Astrocyte (in vitro differentiated cells and primary cell): ENCODE results near the gene IWS1. TPM values are rescaled to one million over a fixed set of nuclear protein-coding genes. Genes with fewer than 3 reads are reported as not detected.

Experiments
- DNase-seq: peaks from one replicate; pipeline ENCODE4 v3.0.0-alpha.2; 2010; ENCODE audit warnings: low read depth
- FAIRE-seq: peaks from 2 replicates; lab custom pipeline; 2011; peaks lifted over from hg19 to GRCh38; lab: Jason Lieb, UNC
- H2AFZ ChIP-seq: 2 replicates; pipeline ENCODE4 v1.6.0; 2012; ENCODE audit warnings: low read depth, low read length, inconsistent platforms
- H3K27ac ChIP-seq: 2 replicates; pipeline ENCODE4 v1.5.1; 2011; ENCODE audit warnings: low read depth, low read length, inconsistent platforms
- H3K27me3 ChIP-seq: 2 replicates; pipeline ENCODE4 v1.6.0; 2011; ENCODE audit warnings: low read length, inconsistent platforms; ENCODE audit not compliant: insufficient read depth
- H3K36me3 ChIP-seq: 2 replicates; pipeline ENCODE4 v1.5.1; 2011; ENCODE audit warnings: low read length, inconsistent platforms; ENCODE audit not compliant: insufficient read depth
- H3K4me1 ChIP-seq: 2 replicates; pipeline ENCODE4 v1.5.1; 2011; ENCODE audit warnings: low read length, inconsistent platforms; ENCODE audit not compliant: insufficient read depth
- H3K4me2 ChIP-seq: 2 replicates; pipeline ENCODE4 v1.6.0; 2012; ENCODE audit warnings: low read length, inconsistent platforms
- H3K4me3 ChIP-seq: 2 replicates; pipeline ENCODE4 v1.5.1; 2011; ENCODE audit warnings: low read depth, mild to moderate bottlenecking, low read length, inconsistent platforms; ENCODE audit not compliant: insufficient read depth
- H3K79me2 ChIP-seq: 2 replicates; pipeline ENCODE4 v1.6.0; 2012; ENCODE audit warnings: mild to moderate bottlenecking, low read length, inconsistent platforms; ENCODE audit not compliant: insufficient read depth
- H3K9ac ChIP-seq: 2 replicates; pipeline ENCODE4 v1.6.0; 2012; ENCODE audit warnings: mild to moderate bottlenecking, low read length, inconsistent platforms
- H3K9me3 ChIP-seq: 2 replicates; pipeline ENCODE4 v1.5.1; 2012; ENCODE audit warnings: low read depth, mild to moderate bottlenecking, low read length, inconsistent platforms; ENCODE audit not compliant: insufficient read depth
- H4K20me1 ChIP-seq: 2 replicates; pipeline ENCODE4 v1.6.0; 2012; ENCODE audit warnings: low read length, inconsistent platforms; ENCODE audit not compliant: insufficient read depth
- H3K27ac Mint-ChIP-seq: one replicate; pipeline ENCODE4 v1.8.0; 2021; ENCODE audit warnings: mild to moderate bottlenecking, mixed read lengths; ENCODE audit not compliant: unreplicated experiment
- H3K27me3 Mint-ChIP-seq: one replicate; pipeline ENCODE4 v1.8.0; 2021; ENCODE audit warnings: low read depth, mixed read lengths; ENCODE audit not compliant: unreplicated experiment
- H3K36me3 Mint-ChIP-seq: one replicate; pipeline ENCODE4 v1.8.0; 2021; ENCODE audit warnings: low read depth, mixed read lengths; ENCODE audit not compliant: unreplicated experiment
- H3K4me1 Mint-ChIP-seq: one replicate; pipeline ENCODE4 v1.8.0; 2021; ENCODE audit warnings: low read depth, mixed read lengths; ENCODE audit not compliant: unreplicated experiment
- H3K4me3 Mint-ChIP-seq: one replicate; pipeline ENCODE4 v1.8.0; 2021; ENCODE audit warnings: mild to moderate bottlenecking, moderate library complexity, mixed read lengths; ENCODE audit not compliant: unreplicated experiment
- H3K9me3 Mint-ChIP-seq: one replicate; pipeline ENCODE4 v1.8.0; 2021; ENCODE audit warnings: mild to moderate bottlenecking, mixed read lengths; ENCODE audit not compliant: unreplicated experiment
- EZH2 ChIP-seq: IDR thresholded peaks from 2 replicates; pipeline ENCODE4 v1.6.1; 2012; ENCODE audit warnings: mild to moderate bottlenecking, low read length, inconsistent platforms; ENCODE audit not compliant: insufficient read depth
- total RNA-seq: library from RNA; stranded (reverse); gene quantifications from 2 replicates; pipeline ENCODE4 v1.2.1, GENCODE V29; 2021
- TF ChIP-seq, protein P1 (sequence below): IDR thresholded peaks from 2 replicates; pipeline ENCODE4 v1.5.1; 2011; ENCODE audit warnings: low read depth, mild to moderate bottlenecking, inconsistent platforms, low read length, moderate library complexity; ENCODE audit not compliant: insufficient read depth

The IWS1 gene
- total RNA-seq, 1 donor from 2014 or later: 56.2 TPM

GRCh38 chr2:127479866-127480743 is 46.2 kb downstream of the IWS1 start:
- no peaks in the 10 kb centered on the region for H3K79me2 ChIP-seq
- H3K36me3 Mint-ChIP-seq: peaks cover 18% of the 10 kb centered on the region
- H3K4me3 Mint-ChIP-seq: no peak overlapping the region
- no peak for TF ChIP-seq EZH2
- TF ChIP-seq, protein P1, sequence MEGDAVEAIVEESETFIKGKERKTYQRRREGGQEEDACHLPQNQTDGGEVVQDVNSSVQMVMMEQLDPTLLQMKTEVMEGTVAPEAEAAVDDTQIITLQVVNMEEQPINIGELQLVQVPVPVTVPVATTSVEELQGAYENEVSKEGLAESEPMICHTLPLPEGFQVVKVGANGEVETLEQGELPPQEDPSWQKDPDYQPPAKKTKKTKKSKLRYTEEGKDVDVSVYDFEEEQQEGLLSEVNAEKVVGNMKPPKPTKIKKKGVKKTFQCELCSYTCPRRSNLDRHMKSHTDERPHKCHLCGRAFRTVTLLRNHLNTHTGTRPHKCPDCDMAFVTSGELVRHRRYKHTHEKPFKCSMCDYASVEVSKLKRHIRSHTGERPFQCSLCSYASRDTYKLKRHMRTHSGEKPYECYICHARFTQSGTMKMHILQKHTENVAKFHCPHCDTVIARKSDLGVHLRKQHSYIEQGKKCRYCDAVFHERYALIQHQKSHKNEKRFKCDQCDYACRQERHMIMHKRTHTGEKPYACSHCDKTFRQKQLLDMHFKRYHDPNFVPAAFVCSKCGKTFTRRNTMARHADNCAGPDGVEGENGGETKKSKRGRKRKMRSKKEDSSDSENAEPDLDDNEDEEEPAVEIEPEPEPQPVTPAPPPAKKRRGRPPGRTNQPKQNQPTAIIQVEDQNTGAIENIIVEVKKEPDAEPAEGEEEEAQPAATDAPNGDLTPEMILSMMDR: no peak
- H3K27ac ChIP-seq: no peak overlapping the region
- H3K27me3 ChIP-seq: no peaks in the 10 kb centered on the region
- DNase-seq: no peak
- peaks cover 26% of the 10 kb centered on the region for H4K20me1 ChIP-seq
- H3K4me1 Mint-ChIP-seq: peaks cover 27% of the 10 kb centered on the region
- FAIRE-seq: no peak
- peaks cover 5% of the 10 kb centered on the region for H3K4me1 ChIP-seq
- H3K9me3 ChIP-seq: no peaks in the 10 kb centered on the region
- H3K4me2 ChIP-seq: no peak overlapping the region
- peaks cover 5% of the 10 kb centered on the region for H3K9me3 Mint-ChIP-seq
- peaks cover 20% of the 10 kb centered on the region for H3K36me3 ChIP-seq
- no peak overlapping the region for H3K4me3 ChIP-seq
- H3K9ac ChIP-seq: peak overlapping the region; percentile 19
- H3K27ac Mint-ChIP-seq: peak overlapping the region; percentile 56
- H2AFZ ChIP-seq: no peak overlapping the region
- H3K27me3 Mint-ChIP-seq: no peaks in the 10 kb centered on the region

GRCh38 chr2:127479219-127479825 is 47.0 kb downstream of the IWS1 start:
- Mint-ChIP-seq H3K4me3 (no peak overlapping the region), H3K4me1 (peaks cover 27% of the 10 kb centered on the region), H3K27me3 (no peaks in the 10 kb centered on the region), H3K36me3 (peaks cover 17% of the 10 kb centered on the region), H3K9me3 (peaks cover 7% of the 10 kb centered on the region), H3K27ac (no peak overlapping the region)
- Histone ChIP-seq H3K9ac (no peak overlapping the region), H3K4me1 (peaks cover 5% of the 10 kb centered on the region), H3K27ac (no peak overlapping the region), H2AFZ (no peak overlapping the region), H3K27me3 (no peaks in the 10 kb centered on the region), H3K4me3 (no peak overlapping the region), H3K9me3 (no peaks in the 10 kb centered on the region), H3K79me2 (no peaks in the 10 kb centered on the region), H4K20me1 (peaks cover 26% of the 10 kb centered on the region), H3K36me3 (peaks cover 17% of the 10 kb centered on the region), H3K4me2 (no peak overlapping the region)
- FAIRE-seq (peak; percentile 74), DNase-seq (peak; percentile 36)
- no peak for TF ChIP-seq EZH2
- TF ChIP-seq, protein P1: peak; percentile 79
